Vagina (tissue), 2 donors: ENCODE results near the gene RCAN2. TPM values are rescaled to one million over a fixed set of nuclear protein-coding genes. Genes with fewer than 3 reads are reported as not detected.

Experiments used
- DNase-seq, 2 donors: peaks; one replicate each; pipeline ENCODE4 v3.0.0-alpha.2; 2017; ENCODE audit errors: extremely low spot score in 2 of 2
- H3K27ac ChIP-seq: fragments of 200-600 bp; sonication (generic); one replicate; pipeline ENCODE4 v1.5.1; 2019
- H3K27me3 ChIP-seq: fragments of 200-600 bp; sonication (generic); one replicate; pipeline ENCODE4 v1.5.1; 2019
- H3K36me3 ChIP-seq, 2 donors: fragments of 200-600 bp; sonication (generic); one replicate each; pipeline ENCODE4 v1.5.1; 2017 to 2019
- H3K4me1 ChIP-seq: fragments of 200-600 bp; sonication (generic); one replicate; pipeline ENCODE4 v1.5.1; 2019
- H3K4me3 ChIP-seq, 2 donors: fragments of 200-600 bp; sonication (generic); 1 replicate in 1 of 2; 2 replicates in 1 of 2; pipeline ENCODE4 v1.5.1; 2016 to 2019
- H3K9me3 ChIP-seq: fragments of 200-600 bp; sonication (generic); one replicate; pipeline ENCODE4 v1.5.1; 2019
- CTCF ChIP-seq, 3 experiments: fragments of 450-650 bp in 2 of 3; fragments of 200-600 bp in 1 of 3; sonication (generic) in 1 of 3; IDR thresholded peaks; one replicate each; pipeline ENCODE4 v1.5.1; 2017 to 2019; ENCODE audit warnings: antibody characterized with exemption in 3 of 3, mild to moderate bottlenecking in 2 of 3, moderate library complexity in 2 of 3
- POLR2A ChIP-seq, 2 donors: fragments of 450-650 bp; IDR thresholded peaks; one replicate each; pipeline ENCODE4 v1.6.1; 2017; ENCODE audit warnings: antibody characterized with exemption in 2 of 2, mild to moderate bottlenecking in 2 of 2, moderate library complexity in 2 of 2
- POLR2AphosphoS5 ChIP-seq, 2 donors: sonication (generic); formaldehyde crosslinking; IDR thresholded peaks; one replicate each; pipeline ENCODE4 v1.9.0; 2017; ENCODE audit warnings: antibody characterized with exemption in 2 of 2, mild to moderate bottlenecking in 2 of 2, low read depth in 1 of 2; ENCODE audit not compliant: insufficient read depth in 1 of 2
- intact Hi-C: fragments of 100-400 bp; cut with DNase I; formaldehyde crosslinking; loops from one replicate; pipeline ENCODE4 v1.15.1; 2023
- total RNA-seq: library from RNA; depleted of rRNA; stranded (reverse); fragments of >200 nt; gene quantifications from one replicate; pipeline ENCODE4 v1.2.3, GENCODE V29; 2016

RCAN2 gene
- total RNA-seq, 1 donor from 2014 or later: 20.9 TPM

- TF ChIP-seq POLR2AphosphoS5 (IDR thresholded peaks at IDR 0.05; ENCODE audit: insufficient read depth in 1 of 2, low read depth in 1 of 2) (no peak), CTCF (IDR thresholded peaks at IDR 0.05) (peak in 2 of 3 experiments; percentile 62 to 83)
- no peaks in the 10 kb centered on the region for H3K27me3 ChIP-seq
- no peaks in the 10 kb centered on the region for H3K4me1 ChIP-seq
- H3K27ac ChIP-seq: no peak overlapping the region
- intact Hi-C loops: loop anchor here (5.0 to 10.0 kb wide), 3 partner anchors 127 to 403 kb away; no protein-coding TSS in a partner anchor
- H3K36me3 ChIP-seq: no peaks in the 10 kb centered on the region
- no peak overlapping the region for H3K4me3 ChIP-seq
- no peak for DNase-seq
- no peaks in the 10 kb centered on the region for H3K9me3 ChIP-seq
These were observed 269.9 kb downstream of the RCAN2 start for GRCh38 chr6:46221222-46221793.

- intact Hi-C loops: loop anchor here (5.0 to 10.0 kb wide), 3 partner anchors 126 to 404 kb away; no protein-coding TSS in a partner anchor
- H3K27me3 ChIP-seq: no peaks in the 10 kb centered on the region
- H3K4me1 ChIP-seq: no peaks in the 10 kb centered on the region
- H3K36me3 ChIP-seq: no peaks in the 10 kb centered on the region
- H3K9me3 ChIP-seq: no peaks in the 10 kb centered on the region
- no peak overlapping the region for H3K4me3 ChIP-seq
- TF ChIP-seq POLR2AphosphoS5 (IDR thresholded peaks at IDR 0.05; ENCODE audit: insufficient read depth in 1 of 2, low read depth in 1 of 2) (no peak), POLR2A (IDR thresholded peaks at IDR 0.05) (no peak), CTCF (IDR thresholded peaks at IDR 0.05) (no peak)
- H3K27ac ChIP-seq: no peak overlapping the region
- no peak for DNase-seq
These were observed 270.7 kb downstream of the RCAN2 start for GRCh38 chr6:46220352-46221221.

- TF ChIP-seq CTCF (IDR thresholded peaks at IDR 0.05) (no peak), POLR2A (IDR thresholded peaks at IDR 0.05) (no peak), POLR2AphosphoS5 (IDR thresholded peaks at IDR 0.05; ENCODE audit: insufficient read depth in 1 of 2, low read depth in 1 of 2) (no peak)
- intact Hi-C loops: loop anchor here (5.0 to 10.0 kb wide), 3 partner anchors 125 to 405 kb away; no protein-coding TSS in a partner anchor
These were observed 271.6 kb downstream of the RCAN2 start for GRCh38 chr6:46219661-46220060.

GRCh38 chr6:46218457-46218856 lies 272.8 kb downstream of the RCAN2 start:
- H3K9me3 ChIP-seq: no peaks in the 10 kb centered on the region
- H3K27me3 ChIP-seq: no peaks in the 10 kb centered on the region
- TF ChIP-seq POLR2AphosphoS5 (IDR thresholded peaks at IDR 0.05; ENCODE audit: insufficient read depth in 1 of 2, low read depth in 1 of 2): no peak
- no peak for TF ChIP-seq CTCF (IDR thresholded peaks at IDR 0.05)
- TF ChIP-seq POLR2A (IDR thresholded peaks at IDR 0.05): no peak
- no peak overlapping the region for H3K4me3 ChIP-seq
- DNase-seq: no peak
- H3K36me3 ChIP-seq: no peaks in the 10 kb centered on the region
- no peaks in the 10 kb centered on the region for H3K4me1 ChIP-seq
- H3K27ac ChIP-seq: no peak overlapping the region
- intact Hi-C loops: no loop called here

More at GRCh38 chr6:46219661-46220060, 271.6 kb downstream of the RCAN2 start:
- Histone ChIP-seq H3K4me3 (no peak overlapping the region), H3K9me3 (no peaks in the 10 kb centered on the region), H3K27ac (no peak overlapping the region), H3K36me3 (no peaks in the 10 kb centered on the region), H3K4me1 (no peaks in the 10 kb centered on the region), H3K27me3 (no peaks in the 10 kb centered on the region)
- no peak for DNase-seq
